ENCODE measurements around the gene UBR7.

UBR7 gene

DNA sequence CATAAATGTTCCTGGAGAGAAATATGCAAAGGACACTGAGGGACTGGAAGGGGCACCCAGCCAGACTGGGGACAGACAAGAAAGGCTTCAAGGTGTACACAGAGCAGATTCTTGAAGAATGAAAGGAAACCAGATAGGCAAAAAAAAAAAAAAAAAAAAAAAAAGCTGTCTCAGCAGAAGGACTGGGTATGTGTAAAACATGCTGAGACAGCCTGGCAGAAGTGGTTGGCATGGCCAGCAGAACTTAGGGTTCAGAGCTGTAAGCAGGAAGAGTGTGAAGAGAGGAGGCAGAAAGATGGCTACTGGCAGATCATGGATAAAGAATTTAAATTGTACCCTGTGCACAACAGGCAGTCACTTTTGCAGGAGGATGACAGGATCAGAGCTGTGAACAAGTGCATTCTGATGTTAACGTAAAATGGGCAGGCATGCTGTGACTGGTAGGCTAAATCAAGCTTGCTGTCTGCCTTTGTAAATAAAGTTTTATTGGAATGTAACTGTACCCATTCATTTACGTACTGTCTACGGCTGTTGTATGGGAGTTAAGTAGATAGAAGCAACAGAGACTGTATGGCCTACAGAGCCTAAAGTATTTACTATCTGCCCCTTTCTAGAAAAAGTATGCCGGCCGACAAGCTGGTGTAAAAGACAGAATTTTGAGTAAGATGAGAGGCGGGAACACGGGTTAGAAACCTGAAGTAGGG, 42.2 kb downstream of the UBR7 start:
- DNase-seq (ENCODE audit: low spot score), result no peak

- DNase-seq (ENCODE audit: low spot score), result no peak
Observed at GRCh38 chr14:93262446-93262845, 55.4 kb downstream of the UBR7 start.

GRCh38 chr14:93263416-93263815, 56.4 kb downstream of the UBR7 start:
- no peak for DNase-seq (ENCODE audit: low spot score)

- no peak for DNase-seq (ENCODE audit: low spot score)
Observed at GRCh38 chr14:93266127-93266526, 59.1 kb downstream of the UBR7 start.

- no peak for DNase-seq (ENCODE audit: low spot score)
Observed at GRCh38 chr14:93267149-93267711, 60.2 kb downstream of the UBR7 start.

DNA sequence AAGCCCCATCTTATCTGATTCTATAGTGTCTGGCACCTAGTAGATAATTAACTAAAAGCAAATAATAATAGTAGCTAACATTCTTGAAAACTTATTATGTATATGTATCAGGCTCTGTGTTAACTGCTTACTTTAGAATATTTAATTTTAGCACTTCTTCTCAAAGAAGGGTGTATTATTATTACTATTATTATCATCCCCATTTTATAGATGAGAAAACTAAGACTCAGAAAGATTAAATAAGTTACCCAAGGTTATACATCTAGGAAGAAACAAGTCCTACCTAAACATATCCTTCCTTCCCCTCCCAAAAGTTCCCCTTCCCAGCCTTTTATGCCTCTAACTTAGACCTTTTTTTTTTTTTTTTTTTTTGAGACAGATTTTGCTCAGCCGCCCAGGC, 61.4 kb downstream of the UBR7 start:
- no peak for DNase-seq (ENCODE audit: low spot score)

GRCh38 chr14:93269341-93270068, 62.4 kb downstream of the UBR7 start:
- no peak for DNase-seq (ENCODE audit: low spot score)

GRCh38 chr14:93271111-93271510, 64.1 kb downstream of the UBR7 start:
- no peak for DNase-seq (ENCODE audit: low spot score)

DNA sequence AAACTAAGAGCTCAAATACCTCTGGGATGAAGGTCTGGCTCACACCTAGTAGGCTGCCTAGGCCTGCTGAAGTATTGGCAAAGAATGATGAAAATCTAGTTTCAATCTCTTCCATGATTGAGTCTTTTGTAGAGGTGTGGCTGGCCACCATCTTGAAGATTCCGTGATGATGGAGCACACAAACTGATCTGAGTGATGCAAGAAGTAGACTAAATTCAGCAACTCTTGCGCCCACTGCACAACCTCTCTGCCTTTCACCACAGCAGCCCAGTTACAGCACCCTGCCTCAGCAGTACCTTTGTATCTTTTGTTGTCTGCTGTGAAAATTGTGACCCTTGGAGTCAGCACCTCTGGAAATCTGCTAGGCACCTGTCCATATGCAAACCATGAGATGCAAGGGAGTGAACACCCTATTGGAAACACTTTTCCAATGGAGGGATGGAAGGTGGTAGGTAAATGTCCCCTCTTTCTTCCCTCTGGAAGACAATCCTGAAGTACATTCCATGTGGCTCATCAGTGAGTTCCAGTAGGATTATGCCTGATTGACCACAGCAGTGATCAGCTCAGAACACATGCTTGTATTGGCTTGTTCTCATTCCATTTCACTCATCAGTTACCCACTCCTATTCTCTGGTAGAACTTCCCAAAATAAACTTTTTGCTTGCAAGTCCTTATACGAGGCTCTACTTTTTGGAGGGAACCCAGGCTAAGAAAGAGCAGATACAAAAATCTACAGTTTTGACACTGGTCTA, 67.2 kb downstream of the UBR7 start:
- DNase-seq (ENCODE audit: low spot score), result no peak

GRCh38 chr14:93276031-93276716, 69.1 kb downstream of the UBR7 start:
- DNase-seq (ENCODE audit: low spot score), result no peak
